HG02610 (cell line): ENCODE measurements around the gene OTUB1.

ENCODE experiments used
- ATAC-seq: cut with Tn5 transposase; IDR thresholded peaks from one replicate; pipeline ENCODE4 v1.9.1; 2021; ENCODE audit warnings: mild to moderate bottlenecking, moderate library complexity; ENCODE audit not compliant: unreplicated experiment

Gene OTUB1

DNA sequence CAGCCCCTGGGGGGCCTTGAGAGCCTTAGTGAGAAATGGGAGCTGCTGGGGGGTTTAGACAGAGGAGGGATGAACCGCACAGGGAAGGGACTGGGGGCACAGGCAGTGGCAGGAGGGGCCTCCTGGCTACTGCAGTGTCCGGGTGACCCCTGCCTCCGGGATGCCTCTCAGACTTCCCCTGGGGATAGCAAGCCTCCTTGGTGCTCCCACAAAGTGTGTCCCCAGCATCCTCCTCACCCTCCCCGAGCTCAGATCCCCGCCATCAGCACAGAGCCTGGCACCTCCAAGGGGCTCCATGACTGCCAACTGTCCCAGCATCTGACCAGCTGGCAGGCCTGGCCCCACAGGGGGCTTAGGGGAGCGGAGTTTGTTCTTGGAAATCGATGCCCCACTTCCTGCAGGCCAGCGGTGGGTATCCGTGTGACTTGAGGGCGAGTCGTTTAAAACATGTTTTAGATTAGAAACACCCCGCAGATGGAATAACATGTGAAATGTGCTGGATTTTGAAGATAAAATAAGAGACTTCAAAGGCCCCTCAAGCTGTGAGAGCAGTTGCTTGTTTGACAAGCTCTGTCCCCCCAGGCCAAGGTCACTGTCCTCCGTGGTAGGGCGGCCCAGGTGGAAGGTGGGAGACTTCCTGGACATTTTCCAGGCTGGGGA, 36.0 kb downstream of the OTUB1 start:
- ATAC-seq: no peak

DNA sequence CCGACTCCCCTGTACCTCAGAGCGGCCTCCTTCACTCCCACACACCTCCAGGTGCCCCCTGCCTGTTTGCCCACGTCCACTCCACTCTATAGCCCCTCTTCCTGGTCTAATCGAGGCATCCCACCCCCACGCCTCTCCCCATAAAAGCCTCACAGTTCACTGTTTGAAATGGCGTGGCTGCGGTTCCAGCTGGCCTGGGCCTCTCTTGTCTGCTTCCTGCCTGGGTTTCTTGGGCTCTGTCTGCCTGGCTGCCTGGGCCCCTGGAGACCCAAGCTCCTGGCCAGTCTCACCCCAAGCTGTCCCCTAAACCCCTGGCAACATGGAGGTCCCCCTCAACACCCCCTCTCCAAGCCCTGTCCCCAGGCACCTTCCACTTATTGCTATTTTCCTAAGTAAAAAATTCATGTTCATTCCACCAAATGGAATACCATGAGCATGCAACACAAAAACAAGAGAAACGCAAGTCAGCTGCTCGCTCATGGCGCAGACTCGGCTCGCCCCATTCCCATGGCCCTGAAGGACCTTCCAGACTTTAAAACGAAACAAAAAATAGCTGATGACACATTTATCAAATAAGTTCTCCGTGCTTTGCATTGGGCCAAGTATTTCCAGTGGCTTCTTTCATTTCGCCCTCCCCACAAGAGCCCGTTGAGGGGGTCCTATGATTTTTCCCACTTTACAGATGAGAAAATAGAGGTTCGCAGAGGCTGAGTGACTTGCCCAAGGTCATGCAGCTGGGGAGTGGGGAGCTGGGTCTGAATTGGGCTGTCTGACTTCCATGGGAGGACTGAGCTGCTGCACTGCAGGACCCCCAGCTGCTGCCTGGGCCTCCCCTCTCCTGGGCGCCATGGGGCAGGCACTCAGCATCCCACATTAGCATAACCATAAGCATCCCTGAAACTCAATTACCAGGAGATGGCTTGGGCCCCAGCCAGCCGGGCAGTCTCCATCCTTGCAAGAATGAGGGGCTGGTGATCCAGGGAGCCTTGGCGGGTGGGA, 37.8 kb downstream of the OTUB1 start:
- no peak for ATAC-seq

DNA sequence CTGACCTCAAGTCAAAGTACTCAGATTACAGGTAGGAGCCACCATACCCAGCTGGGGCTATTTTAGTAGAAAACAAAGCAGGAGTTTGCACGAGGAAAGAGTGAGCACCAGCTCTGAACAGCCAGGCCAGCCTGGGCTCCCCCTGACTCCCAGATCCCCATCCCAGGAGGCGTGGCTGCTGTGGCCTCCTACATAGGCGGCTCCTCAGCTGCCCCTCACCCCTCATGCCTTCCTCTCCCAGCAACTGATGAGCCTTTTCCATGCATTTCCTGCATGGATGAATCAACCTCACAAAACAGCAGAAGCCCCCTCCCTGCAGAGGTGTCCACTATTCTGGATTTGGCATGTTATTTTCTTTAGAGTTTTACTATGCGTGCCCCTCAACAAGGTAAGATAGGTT, 39.0 kb downstream of the OTUB1 start:
- no peak for ATAC-seq

DNA sequence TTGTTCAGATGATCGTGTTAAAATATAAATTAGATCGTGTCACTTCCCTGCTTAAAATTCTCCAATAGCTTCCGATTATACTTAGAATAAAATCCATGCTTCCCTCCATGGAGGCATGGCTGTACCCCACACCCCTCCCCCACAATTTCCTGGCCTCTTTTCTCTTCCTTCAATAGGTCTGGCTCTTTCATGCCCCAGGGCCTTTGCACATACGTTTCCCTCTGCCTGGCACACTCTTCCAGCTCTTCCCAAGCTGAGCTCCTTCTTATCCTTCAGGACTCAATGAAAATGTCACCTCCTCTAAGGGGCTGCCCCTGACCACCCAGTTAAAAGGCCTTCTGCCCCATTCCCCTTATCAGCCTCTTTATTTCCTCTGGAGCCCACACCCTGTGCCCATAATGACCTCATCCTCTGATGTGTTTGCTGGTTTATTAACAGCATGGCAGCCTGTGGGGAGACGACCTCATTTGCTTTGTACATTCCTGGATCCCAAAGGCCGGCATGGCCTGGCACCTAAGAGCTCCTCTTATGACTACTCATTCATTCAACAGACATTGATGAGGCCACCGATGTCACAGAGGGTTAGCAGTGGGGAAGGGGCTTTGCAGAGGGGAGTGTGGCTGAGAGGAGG, 40.5 kb downstream of the OTUB1 start:
- no peak for ATAC-seq

DNA sequence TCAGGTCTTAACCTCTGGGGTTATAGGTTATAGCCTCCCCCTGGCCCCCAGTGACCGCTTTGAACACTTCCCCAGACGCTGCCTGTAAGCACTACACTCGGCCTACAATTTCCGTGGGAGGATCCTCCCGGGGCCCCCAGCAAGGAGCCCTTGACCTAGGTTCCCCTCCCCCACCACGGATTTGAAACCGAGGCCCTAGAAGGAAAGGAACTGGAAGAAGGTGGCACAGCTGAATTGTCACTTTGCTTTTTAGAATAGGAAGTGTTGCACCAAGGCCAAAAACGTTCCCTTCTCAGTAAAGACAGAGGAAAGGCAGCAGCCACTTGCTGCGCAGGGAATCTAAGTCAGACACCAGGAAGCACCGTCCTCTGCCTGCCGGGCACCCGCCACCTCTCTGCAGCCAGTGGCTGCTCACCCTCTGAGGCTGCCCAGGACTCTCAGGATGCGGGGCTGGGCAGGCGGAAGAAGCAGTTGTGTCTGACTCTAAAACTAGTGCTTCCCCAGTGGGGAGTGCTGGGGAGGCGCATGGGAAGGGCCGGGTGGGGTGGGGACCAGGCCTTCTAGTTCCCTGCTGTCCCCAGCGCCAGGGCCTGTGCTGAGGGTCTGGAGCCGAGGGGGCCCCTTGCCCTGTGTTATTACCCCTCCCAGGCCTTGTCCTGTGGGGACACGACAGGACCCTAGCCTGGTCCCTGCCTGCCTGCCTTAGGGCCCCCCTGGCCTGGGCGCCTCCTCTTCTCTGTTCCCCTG, 41.6 kb downstream of the OTUB1 start:
- ATAC-seq: no peak

- no peak for ATAC-seq
Observed at GRCh38 chr11:64028398-64029115, 42.3 kb downstream of the OTUB1 start.

- ATAC-seq: no peak
Observed at GRCh38 chr11:64029773-64030172, 43.5 kb downstream of the OTUB1 start.

DNA sequence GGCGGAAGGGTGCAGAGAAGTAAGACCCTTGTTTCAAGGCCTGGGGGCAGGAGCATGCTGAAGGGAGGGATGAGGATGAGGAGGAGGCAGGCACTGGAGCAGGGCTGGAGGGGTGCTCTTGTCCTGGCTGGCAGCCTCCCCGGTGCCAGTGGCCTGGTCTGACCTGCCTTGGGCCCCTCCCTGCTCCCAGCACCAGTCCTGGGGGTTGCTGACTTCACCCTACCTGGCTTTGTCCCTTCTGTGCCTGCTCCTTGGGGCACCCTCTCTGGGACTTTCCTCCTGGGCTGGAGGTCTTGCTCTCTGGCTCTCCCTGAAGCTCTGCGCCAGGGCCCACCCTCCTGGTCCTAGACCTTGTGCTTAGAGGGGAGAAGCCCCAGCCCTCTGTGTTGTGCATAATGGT, 44.8 kb downstream of the OTUB1 start:
- no peak for ATAC-seq

- ATAC-seq: no peak
Observed at GRCh38 chr11:64032050-64032449, 45.8 kb downstream of the OTUB1 start.

DNA sequence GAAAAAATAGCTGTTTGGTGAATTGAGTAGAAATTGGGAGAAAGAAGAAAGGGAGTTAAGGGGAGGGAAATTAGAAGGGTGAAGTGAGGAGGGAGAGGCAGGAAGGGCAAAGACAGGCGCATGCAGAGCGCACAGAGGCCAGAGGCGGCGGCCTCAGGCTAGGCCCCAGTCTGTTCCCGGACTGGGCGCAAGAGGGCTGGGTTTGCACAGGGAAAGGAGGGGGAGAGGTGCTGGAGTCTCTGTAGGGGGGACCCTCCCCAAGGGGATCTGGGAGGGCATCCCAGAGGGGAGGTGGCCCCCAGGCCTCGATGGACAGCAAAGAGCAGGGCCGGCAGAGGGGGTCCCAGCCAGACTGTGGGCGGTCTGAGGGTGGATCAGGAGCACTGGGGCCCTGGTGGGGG, 48.2 kb downstream of the OTUB1 start:
- ATAC-seq: no peak

- no peak for ATAC-seq
Observed at GRCh38 chr11:64035081-64035524, 48.9 kb downstream of the OTUB1 start.

- no peak for ATAC-seq
Observed at GRCh38 chr11:64035576-64035975, 49.3 kb downstream of the OTUB1 start, which contains the start of gene FLRT1. FLRT1 (plus strand) TSS chr11:64035931; CDS start chr11:64116268, 80,337 bp downstream.

GRCh38 chr11:64036087-64037026, 50.1 kb downstream of the OTUB1 start:
- no peak for ATAC-seq

GRCh38 chr11:64037027-64037634, 50.9 kb downstream of the OTUB1 start:
- ATAC-seq: no peak

- ATAC-seq: no peak
Observed at GRCh38 chr11:64038500-64038899, 52.3 kb downstream of the OTUB1 start.

DNA sequence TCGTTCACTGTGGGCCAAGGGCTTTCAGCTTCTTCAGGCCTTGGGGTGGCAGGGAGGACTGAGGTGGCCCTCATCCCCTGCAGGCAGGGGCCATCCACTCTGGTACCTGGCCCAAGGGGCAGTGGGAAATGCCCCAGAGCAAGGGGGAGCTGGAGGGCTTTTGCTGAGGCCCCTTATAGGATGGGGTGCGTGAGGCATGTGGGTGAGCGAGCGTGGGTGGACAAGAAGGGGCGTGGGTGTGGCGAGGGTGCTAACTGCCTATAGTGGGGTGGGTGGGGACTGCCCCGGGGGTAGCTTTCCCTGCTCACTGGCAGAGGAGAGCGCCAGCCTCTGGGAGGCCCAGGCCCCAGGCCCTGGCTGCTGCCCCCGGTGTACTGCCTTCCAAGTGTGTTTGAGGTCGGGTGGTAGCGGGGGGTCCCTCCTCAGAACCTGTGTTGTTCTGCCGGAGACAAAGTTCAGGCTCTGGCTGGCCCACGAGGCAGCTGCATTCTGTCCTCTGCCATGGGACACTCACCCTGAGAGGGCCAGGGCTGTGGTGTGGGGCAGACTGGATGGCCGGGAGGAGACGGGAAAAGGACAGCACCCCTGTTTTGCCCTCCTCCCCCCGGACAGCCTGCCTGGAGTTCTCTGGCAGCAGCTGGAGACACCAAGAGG, 52.9 kb downstream of the OTUB1 start:
- ATAC-seq: no peak

GRCh38 chr11:64040684-64041322, 54.6 kb downstream of the OTUB1 start:
- ATAC-seq: no peak

GRCh38 chr11:64041846-64042245, 55.6 kb downstream of the OTUB1 start:
- no peak for ATAC-seq
